NOMO-1 treated with dmso at 0.1 percent for 144 hours (cell line): Measurements from ENCODE around the gene NTRK1.

Experiments
- DNase-seq: peaks from one replicate; lab custom pipeline; 2025; ENCODE audit not compliant: unreplicated experiment; lab: John Stamatoyannopoulos, UW

The NTRK1 gene

DNA sequence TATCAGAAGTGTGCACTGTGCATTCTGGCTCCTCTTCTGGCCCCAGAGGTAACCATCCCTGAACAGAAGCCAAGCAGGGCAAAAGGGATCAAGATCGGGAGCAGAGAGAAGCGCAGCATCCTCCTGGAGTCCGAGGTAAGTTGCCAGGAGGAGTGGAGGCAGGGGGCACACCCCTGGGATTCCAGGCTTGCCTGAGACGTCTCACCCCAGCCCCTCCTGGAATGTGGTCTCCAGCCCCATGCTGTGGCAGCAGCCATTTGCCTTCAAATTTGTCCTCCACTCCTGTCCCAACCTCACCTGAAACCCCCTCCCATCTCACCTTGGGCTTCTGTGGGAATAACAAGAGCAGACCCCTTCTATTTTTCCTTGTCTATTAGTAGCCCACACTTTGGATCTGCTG lies 69.8 kb downstream of the NTRK1 start:
- no peak for DNase-seq
